K562 (cell line): ENCODE data around the gene TERT. TPM values are rescaled to one million over a fixed set of nuclear protein-coding genes. Genes with fewer than 3 reads are reported as not detected.

ENCODE experiments used
- ATAC-seq: fragments of 200-7000 bp; cut with Tn5 transposase; 3 replicates; pipeline ENCODE4 v1.9.1; 2020; ENCODE audit warnings: moderate library complexity
- BruUV-seq: library from RNA; stranded (reverse); fragments of 400-500 nt; replicated peaks from 2 replicates; lab custom pipeline; 2021; lab: Mats Ljungman, UMichigan
- CTCF ChIA-PET: fragments of 300-600 bp; formaldehyde crosslinking; extraction: SDS; loops from one replicate; lab custom pipeline; 2021; ENCODE audit warnings: low intra/inter-chr PET ratio; lab: Yijun Ruan, JAX
- POLR2A ChIA-PET: fragments of 300-600, 350-650 bp; sonication (Branson Sonifier 250); formaldehyde crosslinking; extraction: SDS; loops from one replicate; lab custom pipeline; 2021; ENCODE audit warnings: antibody characterized with exemption, inconsistent platforms; lab: Yijun Ruan, JAX
- DNase-seq, 4 experiments: peaks; one replicate each; pipeline versions ENCODE4 v3.0.0 to v3.0.0-alpha.2; 2011 to 2018; ENCODE audit warnings: low spot score in 3 of 4, mixed read lengths in 3 of 4; ENCODE audit errors: extremely low read depth in 1 of 4
- FAIRE-seq: peaks from 2 replicates; lab custom pipeline; 2011; peaks lifted over from hg19 to GRCh38; lab: Jason Lieb, UNC
- H2AFZ ChIP-seq: 2 replicates; pipeline ENCODE4 v1.6.0; 2011; ENCODE audit warnings: low read depth, low read length, control low read depth, inconsistent platforms
- H3K27ac ChIP-seq: fragments of 200-600 bp; 3 replicates; pipeline ENCODE4 v1.8.0; 2011; ENCODE audit warnings: low read depth, mild to moderate bottlenecking, control low read depth, inconsistent platforms, low read length, moderate library complexity, mixed read lengths; ENCODE audit errors: extremely low read depth
- H3K27me3 ChIP-seq, 2 experiments: fragments of 300-600 bp in 1 of 2; 2 replicates in 1 of 2; 3 replicates in 1 of 2; pipeline versions ENCODE4 v1.6.0 to v1.8.0; 2011; ENCODE audit warnings: inconsistent platforms in 2 of 2, low read length in 2 of 2, mild to moderate bottlenecking in 1 of 2, mixed read lengths in 1 of 2, moderate library complexity in 1 of 2; ENCODE audit not compliant: control insufficient read depth in 2 of 2, insufficient read depth in 2 of 2
- H3K36me3 ChIP-seq: fragments of 300-600 bp; 3 replicates; pipeline ENCODE4 v1.8.0; 2011; ENCODE audit warnings: mild to moderate bottlenecking, low read length, inconsistent platforms; ENCODE audit not compliant: control insufficient read depth, insufficient read depth
- H3K4me1 ChIP-seq, 2 experiments: fragments of 200-600 bp in 1 of 2; replicated peaks in 1 of 2; 2 replicates in 1 of 2; 3 replicates in 1 of 2; pipeline versions ENCODE4 v1.5.1 to v1.8.0; 2011; ENCODE audit warnings: inconsistent platforms in 2 of 2, low read length in 2 of 2, mild to moderate bottlenecking in 1 of 2, mixed read lengths in 1 of 2, moderate library complexity in 1 of 2; ENCODE audit not compliant: control insufficient read depth in 2 of 2, insufficient read depth in 2 of 2
- H3K4me2 ChIP-seq: 2 replicates; pipeline ENCODE4 v1.6.1; 2011; ENCODE audit warnings: low read length, control low read depth, inconsistent platforms, mixed read lengths; ENCODE audit not compliant: insufficient read depth
- H3K4me3 ChIP-seq: fragments of 200-600 bp; sonication (generic), shearing (Covaris generic); 2 replicates; pipeline ENCODE4 v1.5.1; 2016; ENCODE audit warnings: control low read depth, inconsistent platforms
- H3K79me2 ChIP-seq: fragments of 200-600 bp; 3 replicates; pipeline ENCODE4 v1.8.0; 2011; ENCODE audit warnings: low read length, inconsistent platforms; ENCODE audit not compliant: control insufficient read depth, insufficient read depth
- H3K9ac ChIP-seq, 2 experiments: 2 replicates each; pipeline versions ENCODE4 v1.6.0 to v1.6.1; 2011; ENCODE audit warnings: low read depth in 2 of 2, low read length in 2 of 2, control low read depth in 1 of 2, inconsistent platforms in 1 of 2, mild to moderate bottlenecking in 1 of 2, mixed read lengths in 1 of 2; ENCODE audit not compliant: insufficient read depth in 1 of 2
- H3K9me1 ChIP-seq: one replicate; pipeline ENCODE4 v1.6.0; 2011; ENCODE audit warnings: inconsistent platforms, mild to moderate bottlenecking, low read length, moderate library complexity; ENCODE audit not compliant: control insufficient read depth, insufficient read depth
- H3K9me3 ChIP-seq: replicated peaks from 2 replicates; pipeline ENCODE4 v1.5.1; 2011; ENCODE audit warnings: low read depth, low read length, inconsistent platforms; ENCODE audit not compliant: control insufficient read depth, insufficient read depth
- H4K20me1 ChIP-seq: replicated peaks from 2 replicates; pipeline ENCODE4 v1.6.1; 2011; ENCODE audit warnings: low read length, inconsistent platforms, mixed read lengths; ENCODE audit not compliant: control insufficient read depth, insufficient read depth
- ARID1B ChIP-seq: fragments of 450-650 bp; IDR thresholded peaks from 2 replicates; pipeline ENCODE4 v1.6.1; 2016; ENCODE audit warnings: antibody characterized with exemption, mild to moderate bottlenecking, inconsistent platforms
- CEBPB ChIP-seq: fragments of 450-650 bp; IDR thresholded peaks from 2 replicates; pipeline ENCODE4 v1.6.1; 2016; ENCODE audit warnings: missing genetic modification characterization, missing compliant biosample characterization
- CHD1 ChIP-seq: fragments of 200-600 bp; sonication (generic); IDR thresholded peaks from one replicate; pipeline ENCODE4 v1.6.1; 2012; ENCODE audit warnings: mild to moderate bottlenecking, moderate library complexity, low read length, inconsistent platforms
- CREB3 ChIP-seq: fragments of 450-650 bp; conservative IDR thresholded peaks from 2 replicates; pipeline ENCODE4 v1.6.1; 2016; ENCODE audit warnings: missing genetic modification characterization, low read depth, mild to moderate bottlenecking, missing compliant biosample characterization, moderate library complexity
- ELK3 ChIP-seq: fragments of 450-650 bp; formaldehyde crosslinking; IDR thresholded peaks from 2 replicates; pipeline ENCODE4 v1.4.0; 2020; ENCODE audit warnings: mild to moderate bottlenecking
- HNRNPK ChIP-seq: fragments of 200-400 bp; formaldehyde crosslinking; IDR thresholded peaks from one replicate; pipeline ENCODE4 v1.6.1; 2018; ENCODE audit warnings: mild to moderate bottlenecking, low read depth, low read length; ENCODE audit not compliant: poor library complexity, severe bottlenecking
- PKNOX1 ChIP-seq: fragments of 450-650 bp; IDR thresholded peaks from 2 replicates; pipeline ENCODE4 v1.6.1; 2016
- POLR2A ChIP-seq: fragments of 450-650 bp; conservative IDR thresholded peaks from 2 replicates; pipeline ENCODE4 v1.6.1; 2016
- TCF3 ChIP-seq: sonication (generic); formaldehyde crosslinking; IDR thresholded peaks from 2 replicates; pipeline ENCODE4 v1.4.0; 2020; ENCODE audit warnings: mild to moderate bottlenecking, missing genetic modification reagents
- TFAP4 ChIP-seq: sonication (generic); formaldehyde crosslinking; IDR thresholded peaks from 2 replicates; pipeline ENCODE4 v1.8.0; 2022; ENCODE audit warnings: missing genetic modification reagents, mild to moderate bottlenecking, moderate library complexity, borderline replicate concordance
- TRIM24 ChIP-seq, 2 experiments: fragments of 450-650 bp; IDR thresholded peaks; 2 replicates each; pipeline ENCODE4 v1.6.1; 2016
- TSC22D4 ChIP-seq: fragments of 450-650 bp; IDR thresholded peaks from 2 replicates; pipeline ENCODE4 v1.6.1; 2016; ENCODE audit warnings: missing genetic modification characterization, missing biosample characterization, control low read depth
- UBTF ChIP-seq, 2 experiments: IDR thresholded peaks; 2 replicates each; pipeline ENCODE4 v1.6.1; 2012; ENCODE audit warnings: improper control_type of control experiment in 2 of 2, low read depth in 2 of 2, low read length in 2 of 2, borderline replicate concordance in 1 of 2
- ZNF134 ChIP-seq: fragments of 250-450 bp; sonication (Bioruptor Pico); conservative IDR thresholded peaks from 2 replicates; pipeline ENCODE4 v1.4.0; 2020
- ZNF282 ChIP-seq: sonication (generic); formaldehyde crosslinking; IDR thresholded peaks from 2 replicates; pipeline ENCODE4 v1.8.1; 2023; ENCODE audit warnings: missing genetic modification reagents
- ZNF347 ChIP-seq: fragments of 450-650 bp; formaldehyde crosslinking; IDR thresholded peaks from 2 replicates; pipeline ENCODE4 v1.4.0; 2020; ENCODE audit warnings: low read depth, mild to moderate bottlenecking, moderate library complexity
- WGBS: fragments of 100-300 bp; shearing (Covaris generic); methylation state at CpG from one replicate; pipeline ENCODE4 v1.1.6; 2016; ENCODE audit warnings: low coverage, mixed read lengths; ENCODE audit not compliant: insufficient coverage; ENCODE audit errors: missing lambda C conversion rate; 5-methylcytosine and 5-hydroxymethylcytosine counted together
- in situ Hi-C: fragments of 300-500 bp; cut with MboI; formaldehyde crosslinking; loops from 4 replicates; pipeline ENCODE4 v1.15.0; 2018; ENCODE audit warnings: inconsistent platforms, mixed read lengths
- intact Hi-C: fragments of 100-400 bp; cut with micrococcal nuclease; formaldehyde crosslinking; loops from 2 replicates; pipeline ENCODE4 v1.14.2; 2022
- polyA plus RNA-seq, 8 experiments: library from polyadenylated mRNA; depleted of rRNA in 4 of 8; stranded (reverse) in 5 of 8; unstranded in 3 of 8; fragments of >200 nt; fragmentation: Nextera tagmentation in 2 of 8; fragmentation: Illumina TruSeq in 1 of 8; extraction: Ambion mirVana in 2 of 8; extraction: Trizol in 1 of 8; gene quantifications; 2 replicates each; pipeline versions ENCODE4 v1.2.1 to v1.2.3, GENCODE V29; 2011 to 2014; ENCODE audit warnings: inconsistent platforms in 1 of 8, missing spikeins in 1 of 8
- total RNA-seq, 7 experiments: library from RNA; depleted of rRNA in 6 of 7; stranded (reverse); fragments of >200 nt in 6 of 7; fragmentation: Illumina TruSeq in 2 of 7; extraction: Trizol in 2 of 7; gene quantifications; 2 replicates each; pipeline versions ENCODE4 v1.2.1 to v1.2.3, GENCODE V29; 2011 to 2021; ENCODE audit warnings: low replicate concordance in 1 of 7

The TERT gene
- total and polyA plus RNA-seq, 9 of the 15 experiments (the other 6 are each of a cell fraction or from before 2014, with no cell fraction given) = 0.08 to 4.5 (median 0.98) TPM; not detected in 1

GRCh38 chr5:1338196-1338490 is 43.3 kb upstream of the TERT start:
- DNase-seq = no peak

More at GRCh38 chr5:1338196-1338490, 43.3 kb upstream of the TERT start:
- ATAC-seq = no peak
- Histone ChIP-seq H3K27ac (no peak overlapping the region), H3K9me1 (no peaks in the 10 kb centered on the region), H4K20me1 (peaks cover 8% of the 10 kb centered on the region; the same call in 1 of the 2 replicates), H3K79me2 (peaks cover 18% of the 10 kb centered on the region), H3K36me3 (peaks cover 94% of the 10 kb centered on the region), H2AFZ (no peak overlapping the region), H3K4me2 (no peak overlapping the region), H3K27me3 (no peaks in the 10 kb centered on the region), H3K9ac (no peak overlapping the region), H3K4me1 (peaks cover under 1 to 16% of the 10 kb centered on the region in 2 experiments; a peak in 3 of 5 replicates)
- CTCF ChIA-PET = no interaction called here
- POLR2A ChIA-PET = no interaction called here
- intact Hi-C loops = no loop called here
- in situ Hi-C loops = no loop called here
- 90% methylated on average over 12 of the region's 12 CpGs for WGBS
- no peak for TF ChIP-seq CEBPB (tag)
- no peak for TF ChIP-seq CREB3 (tag)
- TF ChIP-seq TSC22D4 = no peak
- no peak for TF ChIP-seq UBTF (IDR thresholded peaks at IDR 0.05; ENCODE audit: borderline replicate concordance in 1 of 2, low read depth in 2 of 2, low read length in 2 of 2)
- no peak for TF ChIP-seq HNRNPK
- no peak for TF ChIP-seq ZNF134 (CRISPR knock-in tag)
- no peak for TF ChIP-seq TFAP4 (CRISPR knock-in tag)
- no peak for TF ChIP-seq ELK3 (CRISPR knock-in tag)
- TF ChIP-seq ARID1B = no peak
- TF ChIP-seq TCF3 (CRISPR knock-in tag) = no peak
- no peak for TF ChIP-seq TRIM24 (IDR thresholded peaks at IDR 0.05)
- no peak for TF ChIP-seq POLR2A
- no peak for TF ChIP-seq ZNF347 (CRISPR knock-in tag)
- no peak for TF ChIP-seq PKNOX1
- no peak for TF ChIP-seq CHD1
- no peak for TF ChIP-seq ZNF282
- TF ChIP-seq, all 486 proteins: peak for 0
- no peak overlapping the region for H3K4me3 ChIP-seq
- BruUV-seq = no TSS peak
- no peak for FAIRE-seq
- no peaks in the 10 kb centered on the region for H3K9me3 ChIP-seq
